ENCODE data around the gene MLN. TPM values are rescaled to one million over a fixed set of nuclear protein-coding genes. Genes with fewer than 3 reads are reported as not detected.

The MLN gene
- total RNA-seq, 1 donor: not detected

DNA sequence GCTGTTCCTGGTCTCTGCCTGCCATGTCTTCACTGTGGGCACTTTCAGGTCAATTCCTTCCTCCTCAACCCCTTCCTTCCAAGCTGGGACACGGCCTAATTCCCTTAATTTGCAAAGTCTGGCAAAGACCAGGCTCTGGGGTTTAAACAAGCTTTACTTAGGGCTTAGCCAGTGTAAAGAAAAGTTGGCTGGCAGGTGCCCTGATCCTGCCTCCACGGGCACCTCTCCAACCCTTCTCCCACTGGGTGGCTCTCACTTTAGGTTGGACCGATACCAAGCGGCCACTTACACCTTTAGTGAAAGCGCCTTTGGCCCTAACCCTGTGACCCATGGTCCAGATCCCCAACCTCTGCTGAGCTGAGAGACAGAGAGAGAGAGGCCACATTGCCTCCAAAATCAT, 13.7 kb upstream of the MLN start:
- no peak for DNase-seq (ENCODE audit: low read depth in 2 of 3, low spot score in 2 of 3)

DNA sequence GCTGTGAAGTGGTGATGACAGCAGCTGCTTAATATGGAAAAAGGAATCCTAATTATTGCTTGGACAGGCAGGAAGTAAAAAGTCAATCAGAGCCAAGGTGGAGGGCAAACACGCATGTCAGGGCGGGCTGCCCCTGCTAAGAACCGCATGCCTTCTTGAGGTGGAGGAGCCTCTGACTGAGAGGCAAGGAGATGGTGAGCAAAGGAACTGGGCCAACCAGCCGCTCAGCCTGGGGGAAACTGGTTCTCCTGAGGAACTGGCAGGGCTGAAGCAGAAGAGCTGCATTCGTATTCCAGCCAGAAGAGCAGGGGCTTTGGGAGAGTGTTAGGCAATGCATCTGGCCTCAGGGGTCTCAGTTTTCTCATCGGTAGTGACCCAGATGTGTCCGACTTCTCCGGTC, 13.1 kb upstream of the MLN start:
- no peak for DNase-seq (ENCODE audit: low read depth in 2 of 3, low spot score in 2 of 3)

DNA sequence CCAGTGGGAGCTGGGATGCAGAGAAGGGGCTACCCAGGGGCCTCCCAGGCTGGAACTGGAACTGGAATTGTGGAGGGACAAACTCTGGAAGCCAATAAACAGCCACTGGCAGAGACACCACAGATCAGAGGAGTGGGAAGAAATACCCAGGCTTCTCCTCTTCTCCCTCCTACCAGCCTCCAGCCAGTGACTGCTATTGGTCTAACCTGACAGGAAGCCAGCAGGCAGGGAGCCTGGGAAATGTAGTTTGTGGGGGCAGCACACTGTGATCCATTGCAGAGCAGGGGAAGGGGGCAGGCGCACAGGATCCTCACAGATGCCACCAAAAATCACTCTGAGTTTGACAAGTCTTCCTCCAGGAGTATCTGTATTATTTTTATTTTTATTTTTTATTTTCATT, 12.1 kb upstream of the MLN start:
- peak in 1 of 3 donors; percentile 44 for DNase-seq (ENCODE audit: low read depth in 2 of 3, low spot score in 2 of 3)

DNA sequence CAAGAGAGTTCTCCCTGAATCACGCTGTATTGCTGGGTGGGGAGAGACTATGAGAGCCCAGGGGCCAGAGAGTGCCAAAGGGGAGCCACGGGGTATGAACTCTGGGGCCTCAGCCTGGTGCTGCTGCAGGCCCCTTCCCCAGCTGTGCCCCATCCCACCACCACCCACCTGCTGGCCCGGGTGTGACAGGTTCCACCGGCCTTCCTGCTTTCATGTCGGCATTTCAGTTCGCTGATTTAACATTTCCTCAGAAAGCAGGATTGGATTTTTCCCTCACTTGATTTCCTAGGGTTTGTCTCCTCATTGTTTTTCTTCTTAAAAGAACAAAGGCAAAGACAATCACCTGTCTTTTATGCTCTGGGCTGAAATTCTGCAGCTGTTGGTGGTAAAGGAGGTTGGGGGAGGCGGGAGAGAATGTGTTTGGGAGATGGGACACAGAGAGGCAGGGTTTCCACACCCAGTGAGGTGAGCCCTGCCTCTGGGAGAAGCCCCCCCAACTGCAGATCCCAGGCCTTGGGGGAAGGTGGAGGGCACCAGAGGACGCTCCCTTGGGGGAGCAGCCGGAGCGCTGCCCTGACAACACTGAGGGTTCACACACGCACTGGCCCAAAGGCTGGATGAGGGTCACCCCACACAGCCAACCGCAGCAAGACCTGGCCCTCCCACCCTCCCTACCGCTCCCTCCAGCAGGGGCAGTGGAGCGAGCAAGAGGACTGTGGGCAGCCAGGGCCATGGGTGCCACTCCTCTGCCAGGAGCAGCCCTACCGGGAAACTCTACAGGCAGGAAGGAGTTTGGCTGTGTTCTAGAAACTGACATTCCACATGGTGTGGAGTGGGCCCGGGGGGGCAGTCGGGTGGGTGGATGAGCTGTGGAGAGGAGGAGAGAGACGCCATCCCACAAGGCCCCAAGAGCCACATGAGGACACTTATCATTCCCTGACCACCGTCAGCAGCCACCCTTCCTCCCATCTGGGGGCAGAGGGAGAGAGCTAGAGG, 10.5 kb upstream of the MLN start:
- no peak for DNase-seq (ENCODE audit: low read depth in 2 of 3, low spot score in 2 of 3)

DNA sequence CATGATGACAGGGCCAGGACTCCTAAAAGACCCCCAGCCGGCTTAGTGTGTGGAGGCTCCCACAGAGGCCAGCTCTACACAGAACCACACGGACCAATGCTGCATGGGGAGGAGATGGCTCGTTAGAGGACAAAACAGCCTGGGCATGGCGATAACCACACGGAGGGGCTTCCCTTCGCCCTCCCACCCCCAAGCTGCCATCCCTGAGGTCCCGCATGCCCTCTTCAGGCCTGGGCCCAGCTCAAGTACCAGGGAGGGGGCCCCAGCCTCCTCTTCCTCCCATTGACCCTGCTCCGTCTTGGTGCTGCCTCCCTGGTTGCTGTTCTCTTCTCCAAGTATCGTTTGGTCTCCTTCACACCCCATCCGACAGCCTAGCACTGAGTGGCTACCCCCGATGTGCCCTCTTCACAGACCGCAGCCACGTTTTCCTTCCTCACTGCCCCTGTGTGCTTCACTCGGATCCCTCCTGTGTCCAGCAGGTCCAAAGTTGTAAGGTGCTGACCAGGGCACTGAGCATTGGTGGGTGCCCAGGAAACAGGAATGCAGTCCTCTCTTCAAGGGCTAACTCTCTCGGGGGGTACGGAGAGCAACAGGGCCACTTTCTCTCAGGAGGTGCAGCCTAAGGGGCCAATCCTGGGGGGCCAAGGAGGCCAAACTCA, 9.6 kb upstream of the MLN start:
- DNase-seq (ENCODE audit: low read depth in 2 of 3, low spot score in 2 of 3): no peak

DNA sequence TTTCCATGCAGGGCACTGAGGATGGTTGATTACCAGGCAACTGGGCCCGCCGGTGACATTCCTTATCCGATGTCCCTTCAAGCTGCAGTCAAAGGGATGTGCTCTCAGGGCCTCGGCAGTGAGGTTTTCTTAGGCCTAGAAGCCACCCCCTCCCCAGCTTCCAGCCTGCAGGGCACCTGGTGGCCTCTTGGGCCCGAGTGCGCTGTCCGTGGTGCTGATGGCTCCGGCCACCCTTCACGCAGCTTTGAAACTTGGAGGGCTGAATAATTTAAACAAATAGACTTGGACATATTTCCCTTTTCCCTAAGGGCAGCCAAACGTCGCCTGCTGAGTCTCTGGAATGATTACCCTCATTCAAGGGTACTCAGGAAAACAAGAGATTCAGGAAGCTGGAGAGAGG, 8.9 kb upstream of the MLN start:
- DNase-seq (ENCODE audit: low read depth in 2 of 3, low spot score in 2 of 3): peak in 2 of 3 donors; percentile 67 to 83

DNA sequence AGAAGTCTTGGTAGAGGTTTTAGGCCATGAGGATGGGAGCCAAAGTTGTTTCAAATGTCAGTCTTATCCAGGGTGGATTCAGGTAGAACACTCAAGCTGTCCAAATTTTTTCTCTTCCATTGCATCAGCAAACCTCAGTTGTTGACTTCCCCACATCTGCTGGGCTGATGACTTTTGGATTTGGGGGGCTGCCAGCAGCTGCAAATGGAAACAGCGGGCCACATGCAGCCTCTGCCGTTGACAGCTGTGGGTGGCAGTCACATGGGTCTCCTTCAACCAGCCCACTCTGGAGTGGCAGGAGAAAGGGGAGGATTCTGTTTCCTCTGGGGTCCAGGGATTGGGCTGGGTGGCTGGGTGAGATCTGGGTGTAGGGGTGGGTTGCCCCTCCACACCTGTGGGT, 5.8 kb upstream of the MLN start:
- peak in 1 of 3 donors; percentile 60 for DNase-seq (ENCODE audit: low read depth in 2 of 3, low spot score in 2 of 3)

DNA sequence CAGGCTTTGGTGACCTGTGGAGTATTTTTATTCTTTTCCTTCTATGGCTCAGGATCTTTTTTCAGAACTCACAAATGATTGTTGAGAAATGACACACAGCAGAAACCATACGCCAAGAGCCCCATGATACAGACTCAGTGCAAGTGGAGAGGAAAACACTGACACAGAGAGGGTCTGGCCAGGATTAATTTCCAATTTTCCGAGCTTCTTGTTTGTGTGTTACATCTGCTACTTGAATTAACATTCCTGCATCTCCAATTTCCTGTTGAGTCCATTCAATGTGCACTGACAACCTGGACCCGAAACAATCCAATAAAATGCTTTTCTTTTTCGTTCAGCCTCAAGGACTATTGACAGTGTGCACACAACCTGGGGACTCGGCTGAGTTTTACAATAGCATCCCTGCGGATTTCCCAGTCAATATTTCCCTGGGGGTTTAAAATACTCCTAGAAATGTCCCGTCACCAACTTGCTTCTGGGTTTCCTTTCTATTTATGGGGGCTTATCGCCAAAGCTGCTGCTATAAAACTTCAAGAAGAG, 4.9 kb upstream of the MLN start:
- DNase-seq (ENCODE audit: low read depth in 2 of 3, low spot score in 2 of 3): no peak

DNA sequence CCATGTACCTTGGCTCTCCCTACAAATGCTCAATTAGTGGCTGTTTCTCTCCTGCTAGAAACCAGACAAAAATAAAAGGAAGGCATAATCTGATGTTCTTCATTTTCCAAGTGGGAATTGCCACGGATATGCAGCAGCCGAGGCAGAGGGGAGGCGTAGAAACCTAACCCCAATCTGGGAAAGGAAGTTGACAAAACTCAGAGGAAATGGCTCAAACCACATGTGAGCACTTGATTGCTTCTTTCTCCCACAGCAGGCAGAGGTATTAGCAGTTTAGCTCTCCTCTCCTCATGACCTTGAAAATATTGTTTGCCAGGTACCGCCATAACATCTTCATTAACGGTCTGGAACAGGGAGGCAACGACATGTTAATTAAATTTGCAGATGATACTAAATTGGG, 3.8 kb upstream of the MLN start:
- DNase-seq (ENCODE audit: low read depth in 2 of 3, low spot score in 2 of 3): no peak

DNA sequence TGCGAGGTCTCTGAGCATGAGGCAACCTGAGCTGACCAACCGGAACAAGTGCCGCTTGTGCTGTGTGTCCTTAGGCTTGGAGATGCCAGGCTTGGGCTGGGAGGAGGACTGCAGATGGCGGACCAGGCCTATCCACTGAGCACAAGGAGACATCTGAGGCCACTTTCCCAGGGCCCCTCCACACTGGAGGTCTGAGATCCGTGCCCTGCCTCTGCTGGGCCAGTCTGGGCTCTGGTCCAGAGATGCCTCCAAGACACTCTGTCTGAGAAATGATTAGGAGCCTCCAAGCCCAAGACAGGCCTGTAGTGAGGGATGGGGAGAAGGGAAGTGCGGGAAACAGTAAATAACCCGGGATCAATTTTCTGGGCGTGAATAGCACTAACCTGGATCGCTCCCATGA, 3.0 kb upstream of the MLN start:
- no peak for DNase-seq (ENCODE audit: low read depth in 2 of 3, low spot score in 2 of 3)

DNA sequence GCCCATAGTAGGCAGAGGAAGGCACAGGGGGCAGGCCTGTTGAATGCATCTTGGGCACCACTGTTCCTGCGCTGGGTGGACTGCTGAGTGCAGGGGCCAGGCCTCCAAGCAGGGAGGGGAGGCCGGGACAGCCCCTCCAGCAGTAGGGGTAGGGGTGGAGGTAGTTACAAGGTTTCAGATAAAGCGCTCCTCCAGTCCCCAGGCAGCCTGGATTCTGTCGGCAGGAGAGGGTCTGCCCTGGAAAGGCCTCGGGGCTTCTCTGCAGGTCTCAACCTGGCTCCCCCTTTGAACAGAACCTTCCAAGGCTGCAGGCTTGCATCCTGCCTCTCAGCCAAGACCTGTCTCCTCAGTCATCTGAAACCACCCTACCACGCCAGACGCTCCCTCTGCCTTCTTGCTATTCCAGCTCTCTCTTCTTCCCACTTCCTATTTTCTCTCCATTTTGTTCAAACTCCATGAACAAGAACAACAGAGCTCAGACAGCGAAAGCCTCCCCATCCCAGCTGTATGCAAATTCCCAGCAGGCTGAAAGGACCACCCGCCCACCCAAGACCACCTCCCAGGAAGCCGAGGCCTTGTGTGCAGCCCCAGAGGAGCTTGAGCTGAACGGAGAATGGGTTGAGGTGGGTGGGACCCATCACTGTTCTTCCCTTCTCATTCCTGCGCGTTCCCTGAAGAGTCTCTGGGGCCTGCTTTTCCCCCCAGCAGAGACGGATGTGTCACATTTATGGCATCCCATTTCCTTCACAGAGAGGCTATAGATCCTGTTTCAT, 1.4 kb downstream of the MLN start:
- DNase-seq (ENCODE audit: low read depth in 2 of 3, low spot score in 2 of 3): no peak

DNA sequence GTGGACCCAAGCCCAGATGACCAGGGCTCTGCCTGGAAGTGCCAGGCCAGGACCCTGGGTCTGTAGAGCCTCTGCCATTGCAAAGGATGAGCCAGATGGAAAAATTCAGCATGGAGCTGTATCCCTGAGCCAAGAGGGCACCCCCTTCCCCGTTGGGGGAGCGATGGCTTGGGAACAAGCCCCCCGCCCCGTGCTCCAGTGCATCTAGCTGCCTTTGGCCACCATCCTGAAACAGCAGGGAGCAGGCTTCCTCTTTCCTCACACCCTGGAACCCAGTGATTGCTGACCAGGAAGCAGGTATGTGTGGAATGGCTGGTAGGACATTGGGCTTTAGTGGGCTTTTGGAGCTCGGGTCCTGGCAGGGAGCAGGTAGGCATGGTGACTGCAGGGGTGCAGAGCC, 2.2 kb downstream of the MLN start:
- no peak for DNase-seq (ENCODE audit: low read depth in 2 of 3, low spot score in 2 of 3)

DNA sequence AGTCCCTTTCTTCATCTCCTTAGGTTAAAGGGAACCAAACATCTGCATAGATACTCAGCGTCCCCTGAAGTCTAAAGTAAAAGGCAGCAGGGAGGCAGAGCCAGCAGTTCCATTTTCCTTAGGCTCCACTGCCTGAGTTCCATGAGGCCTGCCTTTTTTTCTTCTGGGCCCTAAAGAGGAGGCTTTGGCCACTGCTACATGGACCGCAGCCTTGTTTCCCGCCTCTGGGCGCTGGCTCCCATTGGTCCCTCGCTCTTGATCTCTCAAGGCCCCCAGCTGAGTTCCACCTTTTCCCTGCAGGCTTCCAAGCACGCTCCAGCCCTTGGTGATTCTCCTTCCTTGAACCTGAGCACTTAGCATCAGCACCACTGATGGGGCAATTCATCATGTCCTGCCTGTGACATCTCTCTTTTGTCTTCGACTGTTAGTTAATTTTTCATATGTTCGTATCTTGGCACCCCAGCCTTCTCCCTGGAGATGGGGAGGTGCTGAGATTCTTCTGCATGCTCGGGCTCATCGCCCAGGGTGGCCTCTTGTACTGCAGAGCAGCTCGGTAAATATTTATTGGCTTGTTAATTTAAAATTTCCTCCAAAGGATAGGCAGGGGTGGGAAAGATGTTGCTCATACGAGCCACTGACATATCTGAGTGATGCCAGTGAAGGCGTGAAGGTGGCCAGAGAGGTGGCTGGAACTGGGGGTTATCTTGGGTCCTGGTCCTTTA, 3.4 kb downstream of the MLN start:
- no peak for DNase-seq (ENCODE audit: low read depth in 2 of 3, low spot score in 2 of 3)

DNA sequence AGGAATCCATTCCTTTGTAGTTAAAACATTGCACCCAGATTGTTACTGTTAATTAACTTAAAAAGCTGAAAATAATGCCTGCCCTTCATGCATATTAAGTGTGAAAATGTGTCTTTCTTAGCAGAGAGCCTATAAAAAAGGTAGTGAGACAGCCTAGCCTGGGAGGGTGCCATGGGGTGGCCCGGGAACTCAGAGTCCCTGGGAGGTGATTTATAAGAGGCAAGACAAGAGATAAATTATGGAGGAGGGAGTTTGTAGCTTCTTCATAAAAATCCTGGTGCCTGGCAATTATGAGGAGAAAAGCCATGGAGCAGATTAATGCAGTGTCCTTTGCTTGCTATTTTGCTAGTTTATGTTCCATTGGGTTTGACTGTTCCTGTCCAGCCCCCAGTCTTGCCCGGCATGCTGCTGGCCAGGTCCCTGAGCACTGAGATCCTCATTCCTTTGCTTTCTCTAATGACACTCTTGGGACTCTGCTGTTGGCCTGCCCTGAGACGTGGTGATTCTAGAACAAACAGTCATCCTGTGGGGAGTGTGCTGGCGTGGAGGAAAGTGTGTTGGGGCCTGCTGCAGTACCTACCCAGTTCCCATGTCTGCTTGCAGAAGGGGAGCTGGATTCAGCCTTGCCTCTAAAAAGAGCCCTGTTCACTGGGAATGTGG, 4.2 kb downstream of the MLN start:
- DNase-seq (ENCODE audit: low read depth in 2 of 3, low spot score in 2 of 3): no peak

DNA sequence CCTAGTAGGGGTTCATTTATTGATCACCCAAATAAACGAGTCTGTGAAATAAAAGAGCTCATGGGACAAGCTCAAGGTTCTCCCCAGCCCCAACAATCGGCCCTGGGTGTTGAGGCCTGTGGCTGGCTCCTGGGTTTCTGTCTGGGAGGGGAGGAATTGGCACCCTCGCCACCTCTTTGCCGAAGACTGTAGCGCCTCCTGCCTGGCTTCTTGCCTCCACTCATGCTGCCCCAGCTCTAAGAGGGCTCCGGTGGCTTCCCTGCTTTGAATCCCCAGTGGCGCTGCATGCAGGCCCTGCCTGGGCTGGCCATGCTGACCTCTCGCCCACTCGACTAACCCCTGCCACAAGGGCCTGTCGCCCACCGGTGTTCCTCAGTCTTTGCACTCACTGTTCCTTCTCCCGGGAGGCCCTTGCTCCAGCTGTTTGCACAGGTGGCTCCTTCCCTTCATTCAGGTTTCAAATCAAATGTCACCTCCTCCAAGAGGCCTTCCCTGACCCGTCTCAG, 5.4 kb downstream of the MLN start:
- DNase-seq (ENCODE audit: low read depth in 2 of 3, low spot score in 2 of 3): no peak

DNA sequence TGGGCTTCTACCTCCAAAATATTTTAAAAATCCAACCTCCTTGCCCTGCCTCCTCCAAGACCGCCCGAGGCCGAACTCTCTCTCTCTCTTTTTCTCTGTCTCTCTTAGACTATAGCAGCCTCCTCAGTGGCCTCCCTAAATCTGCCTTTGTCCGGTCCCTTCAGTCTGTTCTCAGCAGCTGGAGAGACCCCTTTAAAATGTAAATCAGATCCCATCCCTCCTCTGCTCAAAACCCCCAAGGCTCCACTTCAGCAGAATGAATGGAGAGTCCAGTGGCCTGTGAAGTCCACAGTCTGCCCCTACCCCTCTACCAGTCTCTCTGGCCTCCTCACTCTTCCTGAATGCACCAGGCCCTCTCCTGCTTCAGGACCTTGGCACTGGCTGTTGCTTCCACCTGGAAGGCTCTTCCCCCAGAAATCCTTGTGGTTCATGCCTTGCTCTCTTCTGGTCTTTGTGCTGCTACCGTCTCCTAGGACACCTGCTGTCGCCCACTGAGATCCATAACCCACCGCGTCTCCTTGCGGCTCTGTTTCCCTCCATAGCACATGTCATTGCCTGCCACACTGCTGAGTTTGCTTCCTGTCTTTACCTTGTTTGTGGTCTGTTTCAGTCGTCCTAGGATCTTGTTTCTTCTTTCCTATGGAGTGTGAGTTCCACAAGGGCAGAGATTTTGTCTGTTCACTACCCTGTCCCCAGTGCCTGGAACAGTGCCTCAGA, 6.0 kb downstream of the MLN start:
- no peak for DNase-seq (ENCODE audit: low read depth in 2 of 3, low spot score in 2 of 3)

DNA sequence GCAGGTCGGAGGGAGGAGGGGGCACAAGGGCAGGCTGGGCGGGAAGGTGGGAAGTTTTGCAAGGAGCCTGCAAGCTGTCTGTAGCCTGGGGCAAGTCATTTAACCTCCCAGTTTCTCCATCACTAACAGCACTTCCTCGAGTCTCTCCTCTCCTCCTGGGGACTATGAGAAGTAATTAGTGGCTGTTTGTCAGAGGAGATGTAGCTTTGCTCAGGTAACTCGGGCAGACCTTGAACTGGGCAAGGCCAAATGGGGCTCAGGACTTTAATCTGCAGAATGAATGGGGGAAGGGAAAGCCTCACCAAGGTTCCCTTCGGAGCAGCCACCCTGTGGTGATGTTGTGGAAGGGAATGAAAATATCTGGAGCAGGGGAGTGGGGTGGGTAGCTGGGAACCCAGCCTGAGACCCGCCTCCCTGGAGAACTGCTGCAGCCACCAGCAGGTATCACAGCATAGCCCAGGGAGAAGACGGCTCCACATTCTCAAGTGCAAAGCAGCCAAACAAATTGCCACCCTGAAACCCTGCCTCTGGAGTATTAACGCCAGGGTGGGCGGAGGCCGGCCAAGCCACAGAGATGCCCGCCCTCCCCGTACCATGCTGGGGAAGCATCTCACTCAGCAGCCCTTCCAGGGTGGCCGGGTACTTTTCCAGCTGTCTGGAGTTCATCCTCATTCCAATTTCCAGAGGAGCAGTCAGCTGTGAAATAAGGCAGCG, 8.7 kb downstream of the MLN start:
- DNase-seq (ENCODE audit: low read depth in 2 of 3, low spot score in 2 of 3): no peak

DNA sequence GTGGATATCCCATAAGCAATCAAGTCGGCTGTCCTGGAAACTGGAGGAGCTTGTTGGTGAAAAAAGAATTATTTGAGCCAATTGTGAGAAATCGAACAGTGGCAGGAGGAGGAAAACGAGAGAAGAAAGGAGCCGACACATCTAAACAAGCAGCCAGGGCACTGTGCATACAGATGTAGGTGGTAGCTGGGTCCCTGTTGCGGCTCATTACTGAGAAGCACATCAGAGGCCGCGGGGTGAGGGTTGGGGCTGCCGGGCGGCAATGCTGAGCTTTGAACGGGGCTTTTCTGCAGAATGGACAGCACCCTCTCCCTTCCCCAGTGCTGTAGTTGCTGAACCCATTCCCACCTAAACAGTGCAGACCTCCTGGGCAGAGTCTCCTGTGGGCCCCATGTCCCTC, 10.8 kb downstream of the MLN start:
- DNase-seq (ENCODE audit: low read depth in 2 of 3, low spot score in 2 of 3): no peak

Measured in hematopoietic multipotent progenitor cell (in vitro differentiated cells).